Thyroid gland (tissue), 4 donors: ENCODE results near the gene HERPUD1. TPM values are rescaled to one million over a fixed set of nuclear protein-coding genes. Genes with fewer than 3 reads are reported as not detected.

ENCODE experiments used
- DNase-seq, 2 donors: peaks; one replicate each; pipeline ENCODE4 v3.0.0-alpha.2; 2019
- H3K27ac ChIP-seq, 3 donors: fragments of 200-600 bp; sonication (generic); 1 replicate in 2 of 3; 2 replicates in 1 of 3; pipeline ENCODE4 v1.5.1; 2016 to 2019; ENCODE audit warnings: mild to moderate bottlenecking in 1 of 3, moderate library complexity in 1 of 3
- H3K27me3 ChIP-seq: fragments of 200-600 bp; sonication (generic); one replicate; pipeline ENCODE4 v1.5.1; 2019
- H3K36me3 ChIP-seq, 2 donors: fragments of 200-600 bp; sonication (generic); one replicate each; pipeline ENCODE4 v1.5.1; 2016 to 2019
- H3K4me1 ChIP-seq, 2 donors: fragments of 200-600 bp; sonication (generic); one replicate each; pipeline ENCODE4 v1.5.1; 2017 to 2019
- H3K4me3 ChIP-seq, 3 donors: fragments of 200-600 bp; sonication (generic); replicated peaks in 1 of 3; 1 replicate in 2 of 3; 2 replicates in 1 of 3; pipeline ENCODE4 v1.5.1; 2016; ENCODE audit warnings: mild to moderate bottlenecking in 1 of 3
- H3K9me3 ChIP-seq: fragments of 200-600 bp; sonication (generic); one replicate; pipeline ENCODE4 v1.5.1; 2017
- POLR2A ChIP-seq, 2 donors: fragments of 450-650 bp; IDR thresholded peaks; one replicate each; pipeline ENCODE4 v1.6.1; 2017; ENCODE audit warnings: antibody characterized with exemption in 2 of 2, mild to moderate bottlenecking in 2 of 2, moderate library complexity in 1 of 2
- WGBS, 2 donors: methylation state at CpG; one replicate each; pipeline ENCODE4 v1.1.5; 2017; 5-methylcytosine and 5-hydroxymethylcytosine counted together
- intact Hi-C: fragments of 100-400 bp; cut with DNase I; formaldehyde crosslinking; loops from one replicate; pipeline ENCODE4 v1.15.1; 2023
- total RNA-seq, 4 donors: library from RNA; depleted of rRNA; stranded (reverse); fragments of >200 nt; gene quantifications; one replicate each; pipeline ENCODE4 v1.2.3, GENCODE V29; 2016
- TF ChIP-seq, protein P1 (sequence below), 6 experiments: fragments of 200-600 bp in 3 of 6; fragments of 450-650 bp in 3 of 6; sonication (generic) in 3 of 6; IDR thresholded peaks; one replicate each; pipeline ENCODE4 v1.5.1; 2016 to 2019; ENCODE audit warnings: antibody characterized with exemption in 6 of 6, mild to moderate bottlenecking in 2 of 6, inconsistent platforms in 1 of 6, moderate library complexity in 1 of 6

The HERPUD1 gene
- total RNA-seq, 4 donors from 2014 or later: 212 to 659 (median 321) TPM

DNA sequence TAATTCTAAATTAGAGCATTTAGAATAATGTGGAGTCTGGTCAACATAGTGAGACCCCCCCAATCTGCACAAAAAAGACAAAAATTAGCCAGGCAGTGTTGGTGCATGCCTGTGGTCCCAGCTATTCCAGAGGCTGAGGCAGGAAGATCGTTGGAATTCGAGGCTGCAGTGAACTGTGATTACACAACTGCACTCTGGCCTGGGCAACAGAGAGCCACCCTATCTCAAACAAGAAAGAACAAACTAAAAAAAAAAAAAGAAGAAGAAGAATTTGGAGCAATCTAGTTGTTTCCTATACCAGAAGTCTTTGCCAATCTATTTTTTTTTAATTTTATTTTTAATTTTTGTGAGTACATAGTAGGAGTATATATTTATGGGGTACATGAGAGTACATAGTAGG lies 35.8 kb downstream of the HERPUD1 start:
- Histone ChIP-seq H3K9me3 (no peaks in the 10 kb centered on the region), H3K4me1 (peaks cover 0 to 12% of the 10 kb centered on the region in 2 donors), H3K27ac (no peak overlapping the region), H3K36me3 (no peaks in the 10 kb centered on the region), H3K27me3 (no peaks in the 10 kb centered on the region), H3K4me3 (no peak overlapping the region)
- 52 to 65% methylated on average over 2 of the region's 2 CpGs for WGBS, 2 donors
- intact Hi-C loops: no loop called here
- TF ChIP-seq, protein P1, sequence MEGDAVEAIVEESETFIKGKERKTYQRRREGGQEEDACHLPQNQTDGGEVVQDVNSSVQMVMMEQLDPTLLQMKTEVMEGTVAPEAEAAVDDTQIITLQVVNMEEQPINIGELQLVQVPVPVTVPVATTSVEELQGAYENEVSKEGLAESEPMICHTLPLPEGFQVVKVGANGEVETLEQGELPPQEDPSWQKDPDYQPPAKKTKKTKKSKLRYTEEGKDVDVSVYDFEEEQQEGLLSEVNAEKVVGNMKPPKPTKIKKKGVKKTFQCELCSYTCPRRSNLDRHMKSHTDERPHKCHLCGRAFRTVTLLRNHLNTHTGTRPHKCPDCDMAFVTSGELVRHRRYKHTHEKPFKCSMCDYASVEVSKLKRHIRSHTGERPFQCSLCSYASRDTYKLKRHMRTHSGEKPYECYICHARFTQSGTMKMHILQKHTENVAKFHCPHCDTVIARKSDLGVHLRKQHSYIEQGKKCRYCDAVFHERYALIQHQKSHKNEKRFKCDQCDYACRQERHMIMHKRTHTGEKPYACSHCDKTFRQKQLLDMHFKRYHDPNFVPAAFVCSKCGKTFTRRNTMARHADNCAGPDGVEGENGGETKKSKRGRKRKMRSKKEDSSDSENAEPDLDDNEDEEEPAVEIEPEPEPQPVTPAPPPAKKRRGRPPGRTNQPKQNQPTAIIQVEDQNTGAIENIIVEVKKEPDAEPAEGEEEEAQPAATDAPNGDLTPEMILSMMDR (IDR thresholded peaks at IDR 0.05): no peak
- no peak for TF ChIP-seq POLR2A (IDR thresholded peaks at IDR 0.05)
- no peak for DNase-seq

DNA sequence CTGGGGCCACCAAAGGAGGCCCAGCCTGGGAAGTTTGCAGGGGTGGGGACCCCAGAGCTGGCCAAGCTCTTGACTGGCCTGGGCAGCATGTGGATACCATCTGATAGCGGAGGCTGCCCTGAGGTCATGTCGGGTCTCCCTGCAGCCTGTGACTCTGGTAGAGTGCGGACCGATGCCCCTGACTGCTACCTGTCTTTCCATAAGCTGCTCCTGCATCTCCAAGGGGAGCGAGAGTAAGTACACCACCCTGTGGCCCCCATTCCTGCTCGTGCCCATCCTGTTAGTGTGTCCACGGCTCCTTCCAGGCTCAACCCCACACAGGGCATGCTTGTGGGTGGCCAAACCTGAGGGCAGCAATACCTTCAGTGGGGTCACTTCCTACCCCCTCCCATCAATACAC lies 37.8 kb downstream of the HERPUD1 start:
- Histone ChIP-seq H3K4me3 (no peak overlapping the region), H3K27me3 (no peaks in the 10 kb centered on the region), H3K36me3 (no peaks in the 10 kb centered on the region), H3K4me1 (peaks cover 0 to 7% of the 10 kb centered on the region in 2 donors), H3K27ac (no peak overlapping the region), H3K9me3 (no peaks in the 10 kb centered on the region)
- TF ChIP-seq, protein P1 (IDR thresholded peaks at IDR 0.05): no peak
- TF ChIP-seq POLR2A (IDR thresholded peaks at IDR 0.05): no peak
- 94 to 100% methylated on average over 1 to 5 of the region's 7 CpGs for WGBS, 2 donors
- intact Hi-C loops: no loop called here
- no peak for DNase-seq

DNA sequence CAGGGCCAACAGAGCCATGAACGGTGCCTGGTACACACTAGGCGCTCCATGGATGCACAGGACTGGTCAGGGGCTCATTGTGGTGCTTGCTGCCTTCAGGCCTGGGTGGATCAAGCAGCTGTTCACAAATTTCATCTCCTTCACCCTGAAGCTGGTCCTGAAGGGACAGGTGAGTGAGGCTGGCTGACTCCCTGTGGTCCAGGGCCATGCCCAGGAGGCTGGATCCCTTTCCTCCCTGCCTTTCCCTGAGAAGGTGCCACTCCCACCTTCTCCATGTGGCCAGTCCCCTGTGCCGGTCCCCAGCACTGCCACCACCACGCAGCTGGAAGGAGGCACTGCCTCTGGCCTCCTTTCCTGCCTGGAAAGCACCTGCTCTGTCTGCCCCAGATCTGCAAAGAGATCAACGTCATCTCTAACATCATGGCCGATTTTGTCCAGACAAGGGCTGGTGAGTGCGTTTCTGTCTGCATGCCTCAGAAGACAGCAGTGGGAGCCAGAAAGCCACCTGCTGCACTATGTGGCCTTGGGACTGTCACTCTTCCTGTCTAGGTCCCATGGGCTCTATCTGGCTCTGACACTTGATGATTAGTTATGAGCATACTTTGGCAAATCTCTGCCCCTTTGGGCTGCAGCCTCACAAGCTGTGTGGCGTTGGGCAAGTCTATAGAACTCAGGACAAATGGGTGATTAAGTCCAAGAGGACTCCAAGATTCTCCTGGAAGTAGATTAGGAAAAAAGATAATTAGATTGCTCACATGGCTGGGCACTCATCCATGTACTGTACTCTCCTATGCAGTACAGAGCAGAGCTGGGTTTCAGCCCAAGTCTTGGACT lies 39.2 kb downstream of the HERPUD1 start:
- Histone ChIP-seq H3K36me3 (no peaks in the 10 kb centered on the region), H3K4me3 (no peak overlapping the region), H3K27ac (no peak overlapping the region), H3K4me1 (no peaks in the 10 kb centered on the region), H3K9me3 (no peaks in the 10 kb centered on the region), H3K27me3 (no peaks in the 10 kb centered on the region)
- intact Hi-C loops: no loop called here
- DNase-seq: no peak
- WGBS, 2 donors: 71 to 83% methylated on average over 7 to 8 of the region's 8 CpGs
- TF ChIP-seq POLR2A (IDR thresholded peaks at IDR 0.05): no peak
- TF ChIP-seq, protein P1 (IDR thresholded peaks at IDR 0.05): no peak

DNA sequence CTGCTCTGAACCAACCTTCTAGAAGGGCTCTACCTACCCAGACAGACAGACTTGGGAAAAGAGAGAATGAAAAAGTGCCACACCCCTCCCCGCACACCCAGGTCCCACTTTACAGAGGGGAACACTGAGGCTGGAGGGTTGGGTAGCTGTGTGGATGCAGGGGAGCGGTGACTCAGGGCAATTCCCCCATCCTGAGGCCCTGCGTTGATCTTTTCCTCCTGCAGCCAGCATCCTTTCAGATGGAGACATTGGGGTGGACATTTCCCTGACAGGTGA lies 39.8 kb downstream of the HERPUD1 start:
- no peak overlapping the region for H3K27ac ChIP-seq
- no peaks in the 10 kb centered on the region for H3K9me3 ChIP-seq
- no peaks in the 10 kb centered on the region for H3K4me1 ChIP-seq
- no peaks in the 10 kb centered on the region for H3K36me3 ChIP-seq
- WGBS, 2 donors: 84 to 86% methylated on average over 3 of the region's 3 CpGs
- intact Hi-C loops: no loop called here
- H3K4me3 ChIP-seq: no peak overlapping the region
- TF ChIP-seq, protein P1 (IDR thresholded peaks at IDR 0.05): no peak
- no peak for TF ChIP-seq POLR2A (IDR thresholded peaks at IDR 0.05)
- no peak for DNase-seq
- no peaks in the 10 kb centered on the region for H3K27me3 ChIP-seq

DNA sequence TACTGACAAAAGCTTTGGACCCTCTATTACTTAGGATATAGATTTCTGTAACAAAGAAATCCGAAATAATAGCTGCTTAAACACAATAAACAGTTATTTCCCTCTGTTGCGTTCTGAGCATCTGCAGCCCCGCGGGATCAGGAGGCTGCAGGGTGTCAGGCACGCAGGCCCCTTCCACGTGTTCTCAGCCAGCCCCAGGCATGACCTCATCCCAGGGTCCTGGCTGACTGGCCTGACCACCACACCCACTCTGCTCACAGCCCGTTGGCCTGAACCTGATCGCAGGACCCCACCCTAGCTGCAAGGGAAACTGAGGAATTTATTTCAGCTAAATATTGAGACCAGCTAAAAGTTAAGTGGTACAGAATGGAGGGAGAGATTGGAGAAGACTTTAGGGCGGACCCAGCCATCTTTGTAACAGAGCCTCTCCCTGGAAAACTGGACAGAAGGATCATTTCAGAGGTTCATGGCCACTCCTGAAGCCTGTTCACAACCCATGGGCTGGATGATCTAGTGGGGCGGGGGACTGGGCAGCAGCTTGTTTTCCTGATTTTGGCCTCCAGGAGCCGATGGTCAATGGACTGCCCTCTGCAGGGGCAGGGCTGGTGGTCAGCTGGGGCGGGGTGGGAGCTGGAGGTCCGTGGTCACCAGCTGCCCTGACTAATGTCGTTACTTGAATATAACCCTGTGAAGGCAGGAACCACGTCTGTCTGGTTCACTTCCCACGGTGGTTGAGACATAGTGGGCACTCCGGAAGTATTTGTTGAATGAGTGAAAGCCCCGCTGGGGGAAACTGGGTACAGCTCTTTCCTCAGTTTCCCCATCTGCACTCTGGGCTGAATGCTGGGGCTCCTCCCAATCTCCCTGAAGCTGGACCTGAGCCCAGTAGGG lies 40.7 kb downstream of the HERPUD1 start:
- H3K4me3 ChIP-seq: no peak overlapping the region
- no peak overlapping the region for H3K27ac ChIP-seq
- TF ChIP-seq POLR2A (IDR thresholded peaks at IDR 0.05): no peak
- TF ChIP-seq, protein P1 (IDR thresholded peaks at IDR 0.05): no peak
- H3K4me1 ChIP-seq: no peaks in the 10 kb centered on the region
- no peaks in the 10 kb centered on the region for H3K36me3 ChIP-seq
- intact Hi-C loops: no loop called here
- no peaks in the 10 kb centered on the region for H3K9me3 ChIP-seq
- DNase-seq: no peak
- H3K27me3 ChIP-seq: no peaks in the 10 kb centered on the region
- 78 to 79% methylated on average over 17 to 18 of the region's 18 CpGs for WGBS, 2 donors
